Heart left ventricle (tissue), 16 donors: ENCODE measurements around the gene OGFR. TPM values are rescaled to one million over a fixed set of nuclear protein-coding genes. Genes with fewer than 3 reads are reported as not detected.
A peak's percentile ranks its signal among the peaks of the same experiment; 100 is the strongest.

Source experiments
- ATAC-seq, 4 donors: fragments of 200-7000 bp; cut with Tn5 transposase; one replicate each; pipeline ENCODE4 v1.9.1; 2020 to 2022; ENCODE audit warnings: moderate library complexity in 4 of 4, mild to moderate bottlenecking in 3 of 4, moderate number of reproducible peaks in 1 of 4
- DNase-seq, 5 donors: peaks; one replicate each; pipeline ENCODE4 v3.0.0-alpha.2; 2020
- H3K27ac ChIP-seq, 12 donors: fragments of 200-600 bp; sonication (generic) in 4 of 12; one replicate each; pipeline versions ENCODE4 v1.5.0 to v1.8.0; 2016 to 2022; ENCODE audit warnings: mild to moderate bottlenecking in 2 of 12
- H3K27me3 ChIP-seq, 9 donors: fragments of 200-600 bp; sonication (generic) in 2 of 9; one replicate each; pipeline versions ENCODE4 v1.5.1 to v1.8.0; 2016 to 2022; ENCODE audit warnings: mild to moderate bottlenecking in 3 of 9
- H3K36me3 ChIP-seq, 9 donors: fragments of 200-600 bp; sonication (generic) in 2 of 9; one replicate each; pipeline versions ENCODE4 v1.5.0 to v1.8.0; 2018 to 2022; ENCODE audit warnings: mild to moderate bottlenecking in 2 of 9
- H3K4me1 ChIP-seq, 12 donors: fragments of 200-600 bp; sonication (generic) in 4 of 12; one replicate each; pipeline versions ENCODE4 v1.5.0 to v1.8.0; 2016 to 2022; ENCODE audit warnings: mild to moderate bottlenecking in 3 of 12
- H3K4me3 ChIP-seq, 12 donors: fragments of 200-600 bp; sonication (generic) in 4 of 12; one replicate each; pipeline versions ENCODE4 v1.5.0 to v1.8.0; 2017 to 2022; ENCODE audit warnings: mild to moderate bottlenecking in 9 of 12, moderate library complexity in 4 of 12
- H3K9me3 ChIP-seq, 12 donors: fragments of 200-600 bp; sonication (generic) in 4 of 12; one replicate each; pipeline versions ENCODE4 v1.5.0 to v1.8.0; 2016 to 2022; ENCODE audit warnings: mild to moderate bottlenecking in 1 of 12
- POLR2A ChIP-seq, 2 donors: fragments of 450-650 bp; IDR thresholded peaks; one replicate each; pipeline ENCODE4 v1.6.1; 2017; ENCODE audit warnings: antibody characterized with exemption in 2 of 2, mild to moderate bottlenecking in 2 of 2, moderate library complexity in 2 of 2
- WGBS, 4 donors: extraction: QIAGEN DNeasy Blood & Tissue Kit in 2 of 4; methylation state at CpG; one replicate each; pipeline versions ENCODE4 v1.1.5 to v1.1.7; 2013 to 2018; 5-methylcytosine and 5-hydroxymethylcytosine counted together
- intact Hi-C, 10 donors: fragments of 100-400 bp; cut with DNase I; formaldehyde crosslinking; loops; one replicate each; pipeline versions ENCODE4 v1.11.1 to v1.14.2; 2022
- long read RNA-seq, 3 donors: library from polyadenylated mRNA; unstranded; transcript quantifications; one replicate each; pipeline ENCODE4 v2.0.0, GENCODE V29; 2020 to 2021
- polyA plus RNA-seq, 2 donors: library from polyadenylated mRNA; stranded (reverse); fragments of 200-250 nt; gene quantifications; one replicate each; pipeline ENCODE4 v1.2.3, GENCODE V29; 2013
- total RNA-seq, 9 donors: library from RNA; depleted of rRNA in 2 of 9; stranded (reverse); fragments of >200 nt in 2 of 9; fragmentation: NEBNext Ultra II Directional in 3 of 9; extraction: Animal tissue kit (Norgen Biotek cat#: 25700) in 3 of 9; gene quantifications; one replicate each; pipeline versions ENCODE4 v1.1.0 to v1.2.4, GENCODE V29; 2016 to 2023
- TF ChIP-seq, protein P1 (sequence below), 12 donors: fragments of 200-600 bp; sonication (generic) in 4 of 12; IDR thresholded peaks; one replicate each; pipeline versions ENCODE4 v1.5.0 to v1.8.0; 2018 to 2022; ENCODE audit warnings: antibody characterized with exemption in 12 of 12, mild to moderate bottlenecking in 5 of 12
- donor health status: ischemic (EF 13 %, LVEDD 7.1; RV severe dilation, severe dysfunction).
- donor health status: healthy with polysubstance abuse.
- donor health status: DM: no; HTN: yes; CAD: no.
- donor health status: DM: no; HTN: no; CAD: no.
- donor health status: ischemic (EF 25% LVEDD 6.9; RV normal size, moderate dysfunction).
- donor health status: ischemic (EF 25% LVEDD 5.7; RV mildly dilated, moderate dysfunction).
- donor health status: healthy.
- donor health status: DM: yes; HTN: yes; CAD: no.
- donor health status: ischemic (EF 35%, LVEDD 5.7; RV mildly dilated, moderate dysfunction).
- donor health status: nonischemic (EF 11% LVEDD 7.7; RV severe dilation, severe dysfunction).
- donor health status: DM: yes; HTN: yes; CAD: no.
- donor health status: PGD.
- donor health status: ischemic (EF 29% LVEDD 5.4; RV normal size, mild dysfunction).
- donor health status: nonischemic (EF 23%, LVEDD 6.1; RV moderate dilation, normal function).

Gene OGFR, protein sequence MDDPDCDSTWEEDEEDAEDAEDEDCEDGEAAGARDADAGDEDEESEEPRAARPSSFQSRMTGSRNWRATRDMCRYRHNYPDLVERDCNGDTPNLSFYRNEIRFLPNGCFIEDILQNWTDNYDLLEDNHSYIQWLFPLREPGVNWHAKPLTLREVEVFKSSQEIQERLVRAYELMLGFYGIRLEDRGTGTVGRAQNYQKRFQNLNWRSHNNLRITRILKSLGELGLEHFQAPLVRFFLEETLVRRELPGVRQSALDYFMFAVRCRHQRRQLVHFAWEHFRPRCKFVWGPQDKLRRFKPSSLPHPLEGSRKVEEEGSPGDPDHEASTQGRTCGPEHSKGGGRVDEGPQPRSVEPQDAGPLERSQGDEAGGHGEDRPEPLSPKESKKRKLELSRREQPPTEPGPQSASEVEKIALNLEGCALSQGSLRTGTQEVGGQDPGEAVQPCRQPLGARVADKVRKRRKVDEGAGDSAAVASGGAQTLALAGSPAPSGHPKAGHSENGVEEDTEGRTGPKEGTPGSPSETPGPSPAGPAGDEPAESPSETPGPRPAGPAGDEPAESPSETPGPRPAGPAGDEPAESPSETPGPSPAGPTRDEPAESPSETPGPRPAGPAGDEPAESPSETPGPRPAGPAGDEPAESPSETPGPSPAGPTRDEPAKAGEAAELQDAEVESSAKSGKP
- total RNA-seq (10 to 100 TPM; 14.9 to 46.9 (median 19.2) TPM), polyA plus RNA-seq (10 to 100 TPM; 23.6 to 25.3 TPM)
- long read RNA-seq, donor 1, transcript OGFR-201 (7 exons, 2,410 nt) = major isoform, 14 of 23 reads
- long read RNA-seq, donor 1, partial matches to known transcripts = 1 of 23 reads
- long read RNA-seq, donor 1, other reads (novel, unspliced or antisense) = 8 of 23 reads
- long read RNA-seq, donor 2, partial matches to known transcripts = 0 of 4 reads
- long read RNA-seq, donor 2, other reads (novel, unspliced or antisense) = 4 of 4 reads
- long read RNA-seq, donor 3, full-length matches to known transcripts = 54 of 72 reads
- long read RNA-seq, donor 3, partial matches to known transcripts = 11 of 72 reads
- long read RNA-seq, donor 3, other reads (novel, unspliced or antisense) = 7 of 72 reads

DNA sequence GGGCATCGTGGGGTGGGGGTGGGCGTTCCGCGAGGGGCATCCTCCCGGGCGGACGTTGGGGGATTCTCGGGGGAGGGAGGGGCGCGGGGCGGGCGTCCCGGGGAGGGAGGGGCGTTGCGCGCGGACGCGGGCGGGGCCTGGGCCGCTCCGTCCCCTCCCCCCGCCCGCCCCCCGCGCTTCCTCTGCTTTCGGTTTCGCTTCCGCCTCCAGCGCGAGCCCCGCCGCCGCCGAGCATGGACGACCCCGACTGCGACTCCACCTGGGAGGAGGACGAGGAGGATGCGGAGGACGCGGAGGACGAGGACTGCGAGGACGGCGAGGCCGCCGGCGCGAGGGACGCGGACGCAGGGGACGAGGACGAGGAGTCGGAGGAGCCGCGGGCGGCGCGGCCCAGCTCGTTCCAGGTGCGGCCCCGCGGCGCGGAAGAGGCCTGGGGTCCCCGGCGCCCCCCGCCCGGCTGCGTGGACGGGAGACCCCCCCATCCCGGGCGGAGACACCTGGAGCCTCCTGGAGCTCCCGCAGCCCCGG is at the start of gene OGFR:
TSS of gene OGFR (plus strand) at position 209 of the 528 bp plus-strand sequence. CDS start at position 234, 25 bp downstream.
- H3K27me3 ChIP-seq = no peaks in the 10 kb centered on the region
- WGBS, 4 donors = 0 to 1% methylated on average over 72 to 73 of the region's 77 CpGs; no CpG with 5 or more reads in 2 of the 4 donors

DNA sequence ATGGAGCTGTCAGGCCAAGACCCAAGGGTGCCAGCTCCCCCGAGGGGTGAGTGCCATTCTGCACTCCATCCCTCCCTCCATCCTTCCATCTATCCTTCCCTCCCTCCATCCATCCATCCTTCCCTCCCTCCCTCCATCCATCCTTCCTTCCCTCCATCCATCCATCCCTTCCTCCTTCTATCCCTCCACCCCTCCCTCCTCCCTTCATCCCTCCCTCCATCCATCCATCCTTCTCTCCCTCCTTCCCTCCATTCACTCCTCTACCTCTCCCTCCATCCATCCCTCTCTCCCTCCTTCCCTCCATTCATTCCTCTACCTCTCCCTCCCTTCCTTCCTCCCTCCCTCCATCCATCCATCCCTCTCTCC is 49.7 kb upstream of the OGFR start:
- Histone ChIP-seq H3K9me3 (peaks cover 0 to 8% (median 0%) of the 10 kb centered on the region in 12 donors), H3K4me1 (peaks cover 0 to 5% (median 0%) of the 10 kb centered on the region in 12 donors), H3K27ac (no peak overlapping the region), H3K4me3 (no peak overlapping the region), H3K27me3 (peaks cover 0 to 30% (median 3%) of the 10 kb centered on the region in 9 donors), H3K36me3 (no peaks in the 10 kb centered on the region)
- ATAC-seq (no peak), DNase-seq (no peak)
- intact Hi-C loops = no loop called here
- TF ChIP-seq, protein P1, sequence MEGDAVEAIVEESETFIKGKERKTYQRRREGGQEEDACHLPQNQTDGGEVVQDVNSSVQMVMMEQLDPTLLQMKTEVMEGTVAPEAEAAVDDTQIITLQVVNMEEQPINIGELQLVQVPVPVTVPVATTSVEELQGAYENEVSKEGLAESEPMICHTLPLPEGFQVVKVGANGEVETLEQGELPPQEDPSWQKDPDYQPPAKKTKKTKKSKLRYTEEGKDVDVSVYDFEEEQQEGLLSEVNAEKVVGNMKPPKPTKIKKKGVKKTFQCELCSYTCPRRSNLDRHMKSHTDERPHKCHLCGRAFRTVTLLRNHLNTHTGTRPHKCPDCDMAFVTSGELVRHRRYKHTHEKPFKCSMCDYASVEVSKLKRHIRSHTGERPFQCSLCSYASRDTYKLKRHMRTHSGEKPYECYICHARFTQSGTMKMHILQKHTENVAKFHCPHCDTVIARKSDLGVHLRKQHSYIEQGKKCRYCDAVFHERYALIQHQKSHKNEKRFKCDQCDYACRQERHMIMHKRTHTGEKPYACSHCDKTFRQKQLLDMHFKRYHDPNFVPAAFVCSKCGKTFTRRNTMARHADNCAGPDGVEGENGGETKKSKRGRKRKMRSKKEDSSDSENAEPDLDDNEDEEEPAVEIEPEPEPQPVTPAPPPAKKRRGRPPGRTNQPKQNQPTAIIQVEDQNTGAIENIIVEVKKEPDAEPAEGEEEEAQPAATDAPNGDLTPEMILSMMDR (IDR thresholded peaks at IDR 0.05) = no peak
- no peak for TF ChIP-seq POLR2A (IDR thresholded peaks at IDR 0.05)
- 86 to 92% (median 88%) methylated on average over 1 of the region's 1 CpG for WGBS, 4 donors

More for the DNA sequence above, at the start of gene OGFR:
- Histone ChIP-seq H3K27ac (peak within 1 kb of the TSS; percentile 63 to 95 (median 90)), H3K36me3 (peaks cover 0 to 54% (median 31%) of the 10 kb centered on the region in 9 donors), H3K4me1 (peaks cover 0 to 67% (median 40%) of the 10 kb centered on the region in 12 donors), H3K4me3 (peak within 1 kb of the TSS; percentile 75 to 100 (median 96)), H3K9me3 (no peaks in the 10 kb centered on the region)
- peak in 3 of 4 donors; percentile 16 to 50 (median 30) for ATAC-seq
- TF ChIP-seq, protein P1 (IDR thresholded peaks at IDR 0.05) = no peak
- TF ChIP-seq POLR2A (IDR thresholded peaks at IDR 0.05) = peak in 1 of 2 donors; percentile 61
- peak; percentile 65 to 86 (median 78) for DNase-seq
- intact Hi-C loops = loop anchor here in 7 of 10 donors (1.0 to 10.0 kb wide), 7 partner anchors 127 to 500 kb away; partner anchors contain the start of gene ADRM1 (in 1 of the 7)

DNA sequence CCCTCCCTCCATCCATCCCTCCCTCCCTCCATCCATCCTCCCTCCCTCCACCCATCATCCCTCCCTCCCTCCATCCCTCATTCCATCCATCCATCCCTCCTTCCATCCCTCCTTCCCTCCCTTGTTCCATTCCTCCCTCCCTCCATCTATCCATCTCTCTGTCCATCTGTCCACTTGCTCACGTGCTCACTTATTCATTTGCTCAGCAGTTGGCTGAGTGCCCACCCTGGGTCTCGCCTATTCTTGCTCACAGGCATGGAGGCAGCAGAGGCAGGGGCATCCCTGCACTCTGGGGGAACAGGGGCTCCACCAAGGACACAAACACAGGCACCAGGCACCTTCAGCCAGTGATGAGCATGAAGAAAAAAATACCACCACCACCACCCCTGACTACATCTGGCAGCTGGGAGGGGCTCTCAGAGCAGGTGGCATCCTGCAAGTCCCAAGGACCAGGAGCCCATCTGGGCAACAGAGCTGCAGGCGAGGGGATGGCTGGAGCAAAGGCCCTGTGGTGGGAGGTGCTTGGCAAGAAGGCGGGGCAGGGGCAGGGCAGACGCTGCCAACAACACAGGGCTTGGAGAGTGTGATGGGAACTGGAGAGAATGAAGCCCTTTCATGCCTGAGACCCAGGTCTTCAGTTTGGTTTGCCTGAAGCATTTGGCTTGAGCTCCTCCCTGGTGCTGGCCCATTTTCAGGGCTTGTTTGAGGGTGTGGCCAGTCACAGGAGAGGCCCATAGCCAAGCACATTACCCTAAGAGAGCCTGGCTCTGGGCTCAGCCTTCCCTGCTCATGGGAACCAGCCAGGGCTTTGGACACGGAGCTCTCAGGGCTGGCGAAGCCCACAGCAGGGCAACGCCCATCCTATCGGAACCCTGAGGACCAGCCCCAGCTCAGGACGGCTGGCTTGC is 48.6 kb upstream of the OGFR start:
- intact Hi-C loops = no loop called here
- H3K4me3 ChIP-seq = no peak overlapping the region
- WGBS, 4 donors = 47 to 59% (median 53%) methylated on average over 8 to 10 of the region's 10 CpGs
- no peak for ATAC-seq
- peaks cover 0 to 8% (median 0%) of the 10 kb centered on the region in 12 donors for H3K9me3 ChIP-seq
- H3K36me3 ChIP-seq = no peaks in the 10 kb centered on the region
- H3K4me1 ChIP-seq = peaks cover 0 to 5% (median 0%) of the 10 kb centered on the region in 12 donors
- no peak overlapping the region for H3K27ac ChIP-seq
- DNase-seq = peak in 3 of 5 donors; percentile 8 to 41 (median 18)
- TF ChIP-seq, protein P1 (IDR thresholded peaks at IDR 0.05) = no peak
- no peak for TF ChIP-seq POLR2A (IDR thresholded peaks at IDR 0.05)
- H3K27me3 ChIP-seq = peaks cover 0 to 34% (median 3%) of the 10 kb centered on the region in 9 donors
